Activated naive CD8-positive, alpha-beta T cell treated with anti-CD3 and anti-CD28 coated beads, Interleukin-2, amount 10 ng/mL, durations not matched to agents 7 days and 5 days (primary cell): ENCODE results near the gene PTPN3. TPM values are rescaled to one million over a fixed set of nuclear protein-coding genes. Genes with fewer than 3 reads are reported as not detected.
"Not testable (repeated sequence)": the region's sequence is repeated elsewhere in the genome, so short reads cannot be mapped to it uniquely, and the experiment has no call there.

Experiments
- ATAC-seq: fragments of 150-1000 bp; cut with Tn5 transposase; one replicate; pipeline ENCODE4 v1.10.0; 2021; ENCODE audit warnings: low read depth, moderate library complexity
- POLR2A ChIA-PET: fragments of 350-600 bp; sonication (Branson Sonifier 250); formaldehyde crosslinking; loops from one replicate; lab custom pipeline; 2021; ENCODE audit warnings: antibody characterized with exemption; lab: Charles Lee
- DNase-seq: peaks from one replicate; pipeline ENCODE4 v3.0.0; 2021
- H3K27ac Mint-ChIP-seq: one replicate; pipeline ENCODE4 v1.8.0; 2022; ENCODE audit warnings: mild to moderate bottlenecking, mixed read lengths
- H3K27me3 Mint-ChIP-seq: one replicate; pipeline ENCODE4 v1.8.0; 2022; ENCODE audit warnings: mild to moderate bottlenecking, moderate library complexity, mixed read lengths
- H3K36me3 Mint-ChIP-seq: one replicate; pipeline ENCODE4 v1.8.0; 2021; ENCODE audit warnings: mild to moderate bottlenecking, mixed read lengths
- H3K4me1 Mint-ChIP-seq: one replicate; pipeline ENCODE4 v1.8.0; 2021; ENCODE audit warnings: mixed read lengths
- H3K4me3 Mint-ChIP-seq: one replicate; pipeline ENCODE4 v1.8.0; 2022; ENCODE audit warnings: mild to moderate bottlenecking, moderate library complexity, mixed read lengths
- H3K9me3 Mint-ChIP-seq: one replicate; pipeline ENCODE4 v1.8.0; 2021; ENCODE audit warnings: mixed read lengths
- total RNA-seq, 2 experiments: library from RNA; stranded (reverse); gene quantifications; one replicate each; pipeline ENCODE4 v1.2.3, GENCODE V29; 2021

The PTPN3 gene
- total RNA-seq, 2 experiments from 2014 or later: not detected

DNA sequence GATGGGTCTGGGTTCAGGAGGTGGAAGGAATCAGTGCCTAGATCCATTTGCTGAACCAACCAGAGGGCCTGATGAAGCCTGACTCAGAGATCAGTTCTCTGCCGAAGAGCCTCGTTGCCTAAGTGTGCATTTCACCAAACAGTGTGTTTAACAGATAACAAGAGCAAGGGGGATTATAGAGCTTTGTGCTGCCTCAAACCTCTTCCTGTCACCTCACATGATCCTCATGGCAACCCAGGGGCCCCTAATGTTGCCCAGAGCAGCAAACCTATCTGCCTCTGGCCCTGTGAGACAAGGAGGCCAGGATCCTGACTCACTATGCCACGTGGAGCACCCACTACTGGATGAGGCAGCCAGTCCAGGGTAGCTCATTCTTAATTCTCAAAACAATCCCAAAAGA lies 110.9 kb downstream of the PTPN3 start:
- no peak for DNase-seq
- H3K36me3 Mint-ChIP-seq: no peaks in the 10 kb centered on the region
- POLR2A ChIA-PET: no interaction called here
- H3K27ac Mint-ChIP-seq: no peak overlapping the region
- H3K4me3 Mint-ChIP-seq: no peak overlapping the region
- H3K9me3 Mint-ChIP-seq: no peaks in the 10 kb centered on the region
- peaks cover 7% of the 10 kb centered on the region for H3K27me3 Mint-ChIP-seq
- peaks cover 3% of the 10 kb centered on the region for H3K4me1 Mint-ChIP-seq
- ATAC-seq: no peak

DNA sequence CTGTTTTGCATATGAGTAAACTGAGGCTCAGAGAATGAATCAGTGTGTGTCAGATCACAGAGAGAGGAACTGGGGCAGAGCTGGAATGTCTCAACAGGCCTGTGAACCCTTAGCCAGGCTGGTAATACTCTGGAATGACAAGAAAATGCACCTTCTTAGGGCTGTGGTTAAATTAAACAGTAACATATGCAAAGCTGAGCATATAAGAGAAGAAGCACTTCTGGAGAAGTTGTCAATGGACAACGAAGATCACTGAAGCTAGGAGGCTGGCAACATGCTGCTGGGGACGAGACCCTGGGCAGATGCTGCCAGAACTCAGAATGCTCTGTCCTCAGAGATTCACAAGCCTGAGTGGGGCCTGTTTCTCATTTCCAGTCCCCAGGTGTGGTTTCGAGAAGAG lies 112.6 kb downstream of the PTPN3 start:
- Mint-ChIP-seq H3K4me3 (no peak overlapping the region), H3K4me1 (peaks cover 3% of the 10 kb centered on the region), H3K36me3 (no peaks in the 10 kb centered on the region), H3K9me3 (no peaks in the 10 kb centered on the region), H3K27ac (no peak overlapping the region), H3K27me3 (peaks cover 1% of the 10 kb centered on the region)
- POLR2A ChIA-PET: no interaction called here
- DNase-seq (no peak), ATAC-seq (no peak)

DNA sequence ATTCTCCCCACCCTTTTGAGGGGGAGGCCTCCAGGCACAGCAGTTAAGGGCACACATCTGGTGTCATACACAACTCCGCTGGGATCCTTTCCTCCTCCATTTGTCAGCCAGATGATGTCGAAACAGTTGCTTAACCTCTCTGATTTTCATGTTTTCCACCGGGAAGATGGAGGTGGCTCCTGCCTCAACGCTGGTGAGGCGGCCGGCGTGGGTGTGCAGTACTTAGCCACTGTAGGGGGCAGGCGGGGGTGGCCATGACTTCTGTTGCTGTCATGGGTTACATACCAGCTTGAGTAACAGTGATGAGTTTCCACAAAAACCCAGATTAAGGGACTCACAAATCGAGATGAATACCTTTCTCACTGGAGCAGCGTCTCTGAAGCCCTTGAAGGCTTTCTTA lies 114.2 kb downstream of the PTPN3 start:
- peaks cover 3% of the 10 kb centered on the region for H3K4me1 Mint-ChIP-seq
- H3K9me3 Mint-ChIP-seq: no peaks in the 10 kb centered on the region
- DNase-seq (no peak), ATAC-seq (no peak)
- H3K36me3 Mint-ChIP-seq: no peaks in the 10 kb centered on the region
- H3K27me3 Mint-ChIP-seq: peaks cover 1% of the 10 kb centered on the region
- POLR2A ChIA-PET: no interaction called here
- no peak overlapping the region for H3K4me3 Mint-ChIP-seq
- H3K27ac Mint-ChIP-seq: no peak overlapping the region

DNA sequence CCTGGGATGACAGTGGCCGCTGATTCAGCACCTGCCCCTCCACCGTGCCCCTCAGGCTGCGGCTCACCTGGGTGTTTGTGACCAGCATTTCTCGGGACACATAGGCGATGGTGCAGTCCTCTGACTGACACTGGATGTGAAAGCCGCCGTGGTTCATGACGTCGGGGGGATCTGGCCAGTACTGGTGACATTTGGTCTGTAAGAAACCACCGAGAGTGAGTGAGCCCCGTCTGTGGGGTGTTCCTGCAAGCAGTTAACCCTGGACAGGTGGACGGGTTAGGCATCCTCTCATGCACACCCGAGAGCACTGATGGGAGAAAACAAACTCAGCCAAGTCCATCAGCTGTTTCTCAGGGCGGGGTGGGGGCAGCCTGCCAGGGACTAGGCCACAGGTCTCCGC lies 114.8 kb downstream of the PTPN3 start:
- H3K4me1 Mint-ChIP-seq: peaks cover 3% of the 10 kb centered on the region
- no peaks in the 10 kb centered on the region for H3K9me3 Mint-ChIP-seq
- no peak overlapping the region for H3K27ac Mint-ChIP-seq
- no peak overlapping the region for H3K4me3 Mint-ChIP-seq
- ATAC-seq: no peak
- POLR2A ChIA-PET: no interaction called here
- DNase-seq: no peak
- H3K27me3 Mint-ChIP-seq: peaks cover 1% of the 10 kb centered on the region
- no peaks in the 10 kb centered on the region for H3K36me3 Mint-ChIP-seq

DNA sequence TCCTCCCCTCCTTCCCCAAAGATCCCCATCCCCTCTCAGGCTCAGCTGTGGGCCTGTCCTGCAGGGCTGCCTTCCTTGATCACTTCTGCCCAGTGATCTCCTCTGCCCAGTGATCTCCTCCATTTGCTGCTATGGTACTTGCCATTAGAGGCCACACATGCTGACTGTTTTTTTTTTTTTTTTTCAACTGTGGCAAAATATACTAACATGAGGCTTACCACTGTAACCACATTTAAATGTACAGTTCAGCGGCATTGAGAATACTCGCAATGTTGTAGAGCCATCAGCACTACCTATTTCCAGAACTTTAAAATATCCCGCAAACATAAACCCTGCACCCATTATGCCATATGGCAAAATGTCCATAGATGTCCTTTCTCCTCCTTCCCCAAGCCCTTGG lies 115.5 kb downstream of the PTPN3 start:
- H3K36me3 Mint-ChIP-seq: no peaks in the 10 kb centered on the region
- peaks cover 1% of the 10 kb centered on the region for H3K27me3 Mint-ChIP-seq
- H3K4me1 Mint-ChIP-seq: peaks cover 3% of the 10 kb centered on the region
- DNase-seq: no peak
- no peak overlapping the region for H3K4me3 Mint-ChIP-seq
- ATAC-seq: no peak
- no peak overlapping the region for H3K27ac Mint-ChIP-seq
- POLR2A ChIA-PET: no interaction called here
- H3K9me3 Mint-ChIP-seq: no peaks in the 10 kb centered on the region

DNA sequence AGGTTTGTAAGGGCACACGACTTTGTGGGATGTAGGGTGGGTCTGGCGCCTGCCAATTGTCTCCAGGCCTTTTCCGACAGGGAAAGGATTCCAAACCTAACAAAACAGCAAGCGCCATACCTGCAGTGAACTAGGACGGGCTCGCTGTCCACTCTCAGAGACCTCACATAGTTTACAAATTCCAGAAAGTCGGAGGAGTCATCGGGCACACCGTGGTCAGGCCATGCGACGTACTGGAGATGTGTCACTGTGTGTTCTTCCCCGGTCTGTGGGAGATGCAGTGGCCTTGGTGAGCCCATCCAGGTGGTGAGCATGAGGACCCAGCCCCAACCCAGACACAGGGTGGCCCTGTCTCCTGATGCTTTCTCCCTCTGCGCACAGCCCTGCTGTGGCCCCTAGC lies 115.9 kb downstream of the PTPN3 start:
- H3K27me3 Mint-ChIP-seq: peaks cover 1% of the 10 kb centered on the region
- H3K4me1 Mint-ChIP-seq: peaks cover 3% of the 10 kb centered on the region
- no peaks in the 10 kb centered on the region for H3K36me3 Mint-ChIP-seq
- DNase-seq (no peak), ATAC-seq (no peak)
- no peak overlapping the region for H3K27ac Mint-ChIP-seq
- POLR2A ChIA-PET: no interaction called here
- H3K4me3 Mint-ChIP-seq: no peak overlapping the region
- no peaks in the 10 kb centered on the region for H3K9me3 Mint-ChIP-seq

DNA sequence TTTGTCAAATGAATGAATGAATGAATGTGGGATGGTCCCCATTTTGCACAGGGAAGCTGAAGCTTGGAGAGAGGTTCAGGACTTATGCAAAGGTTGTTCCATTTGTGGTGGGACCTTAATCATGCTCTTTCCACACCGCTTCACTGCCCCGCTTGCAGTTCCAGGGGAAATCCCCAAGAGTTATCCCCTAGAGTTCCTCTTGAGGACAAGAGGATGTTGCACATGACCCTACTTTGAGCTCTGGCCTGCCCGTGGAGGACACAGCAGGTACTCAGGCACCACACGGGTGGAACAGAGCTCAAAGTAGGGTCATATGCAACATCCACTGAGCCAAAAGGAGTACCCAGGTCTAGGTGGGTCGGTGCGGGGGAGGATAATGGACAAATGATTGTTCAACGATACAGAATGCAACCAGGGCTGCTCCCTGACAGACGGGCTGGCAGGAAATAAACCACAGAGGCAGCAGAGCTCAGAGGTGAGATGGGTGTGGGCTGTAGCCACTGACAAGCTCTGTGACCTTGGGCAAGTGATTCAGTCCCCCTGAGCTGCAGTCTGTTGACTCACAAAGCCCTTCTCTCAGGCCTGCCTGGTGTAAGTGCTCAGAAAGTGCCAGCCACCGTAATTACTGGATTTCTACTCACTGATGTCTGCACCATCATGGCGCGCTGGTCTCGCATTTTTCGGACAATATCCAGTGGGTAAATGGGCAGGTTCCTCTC lies 116.9 kb downstream of the PTPN3 start:
- ATAC-seq (no peak), DNase-seq (no peak)
- Mint-ChIP-seq H3K36me3 (no peaks in the 10 kb centered on the region), H3K4me1 (no peaks in the 10 kb centered on the region), H3K27me3 (peaks cover 3% of the 10 kb centered on the region), H3K9me3 (no peaks in the 10 kb centered on the region), H3K4me3 (no peak overlapping the region), H3K27ac (no peak overlapping the region)
- POLR2A ChIA-PET: no interaction called here

DNA sequence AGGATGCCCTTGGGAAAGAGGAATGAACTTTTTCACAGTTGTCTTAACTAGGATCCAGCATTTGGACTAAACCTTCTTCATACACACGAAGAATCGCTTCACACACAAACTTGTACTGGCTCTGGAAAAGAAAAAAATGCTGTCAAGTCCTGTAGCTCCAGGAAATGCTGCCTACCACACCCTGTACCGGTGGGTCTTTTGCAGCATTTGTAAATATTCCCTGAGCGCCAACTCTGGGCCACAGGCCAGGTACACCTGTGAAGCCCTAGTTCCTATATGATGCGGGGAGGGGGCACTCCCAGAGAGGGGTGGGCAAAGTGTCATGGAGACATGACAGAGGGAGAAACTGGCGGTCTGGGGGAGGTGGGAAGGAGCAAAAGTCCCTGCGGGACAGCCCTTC lies 118.6 kb downstream of the PTPN3 start:
- ATAC-seq: no peak
- Mint-ChIP-seq H3K27ac (no peak overlapping the region), H3K27me3 (peaks cover 7% of the 10 kb centered on the region), H3K4me1 (no peaks in the 10 kb centered on the region), H3K4me3 (no peak overlapping the region), H3K9me3 (no peaks in the 10 kb centered on the region), H3K36me3 (no peaks in the 10 kb centered on the region)
- POLR2A ChIA-PET: no interaction called here
- DNase-seq: no peak

DNA sequence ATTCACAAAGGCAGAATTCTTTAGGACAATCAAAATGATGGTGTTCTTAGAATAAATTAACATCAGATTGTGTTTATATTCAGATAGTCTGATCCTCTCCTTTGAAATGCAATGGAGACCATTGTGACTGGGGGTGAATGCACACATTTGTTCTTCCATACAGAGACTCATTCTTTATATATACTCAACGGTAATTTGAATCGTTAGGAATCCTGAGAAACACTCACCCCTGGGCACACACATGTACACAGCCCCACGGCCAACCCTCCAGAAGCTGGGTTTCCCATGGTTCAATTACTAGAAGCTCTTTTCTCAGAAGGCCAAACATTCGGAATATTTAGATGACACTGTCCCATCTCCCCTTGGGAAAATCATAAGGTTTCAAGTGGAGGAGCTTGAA lies 119.8 kb downstream of the PTPN3 start:
- H3K27ac Mint-ChIP-seq: no peak overlapping the region

DNA sequence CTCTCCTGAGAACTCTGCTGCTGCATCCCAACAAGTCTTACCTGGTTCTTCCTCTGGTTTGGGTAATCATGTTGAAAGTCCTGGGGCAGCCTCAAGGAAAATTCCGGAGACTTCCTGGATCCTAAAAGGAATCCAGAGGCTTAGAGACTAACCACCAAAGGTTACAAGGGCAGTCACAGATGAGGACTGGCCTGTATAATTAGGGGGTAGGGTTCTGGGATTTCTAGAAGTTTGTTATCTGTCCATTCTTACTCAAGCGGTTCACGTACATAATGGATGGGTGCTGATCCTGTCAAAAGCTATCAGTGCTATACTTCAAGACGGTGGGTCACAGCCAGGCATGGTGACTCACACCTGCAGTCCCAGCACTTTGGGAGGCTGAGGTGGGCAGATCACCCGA lies 125.9 kb downstream of the PTPN3 start:
- H3K9me3 Mint-ChIP-seq: peaks cover 2% of the 10 kb centered on the region
- H3K27me3 Mint-ChIP-seq: peaks cover 8% of the 10 kb centered on the region
- no peaks in the 10 kb centered on the region for H3K36me3 Mint-ChIP-seq
- ATAC-seq: no peak
- no peak overlapping the region for H3K27ac Mint-ChIP-seq
- POLR2A ChIA-PET: no interaction called here
- H3K4me3 Mint-ChIP-seq: no peak overlapping the region
- no peaks in the 10 kb centered on the region for H3K4me1 Mint-ChIP-seq
- no peak for DNase-seq

More for the DNA sequence above, 119.8 kb downstream of the PTPN3 start:
- Mint-ChIP-seq H3K4me1 (no peaks in the 10 kb centered on the region), H3K27me3 (peaks cover 7% of the 10 kb centered on the region), H3K4me3 (no peak overlapping the region), H3K36me3 (no peaks in the 10 kb centered on the region), H3K9me3 (no peaks in the 10 kb centered on the region)
- no peak for DNase-seq
- no peak for ATAC-seq
- POLR2A ChIA-PET: no interaction called here

DNA sequence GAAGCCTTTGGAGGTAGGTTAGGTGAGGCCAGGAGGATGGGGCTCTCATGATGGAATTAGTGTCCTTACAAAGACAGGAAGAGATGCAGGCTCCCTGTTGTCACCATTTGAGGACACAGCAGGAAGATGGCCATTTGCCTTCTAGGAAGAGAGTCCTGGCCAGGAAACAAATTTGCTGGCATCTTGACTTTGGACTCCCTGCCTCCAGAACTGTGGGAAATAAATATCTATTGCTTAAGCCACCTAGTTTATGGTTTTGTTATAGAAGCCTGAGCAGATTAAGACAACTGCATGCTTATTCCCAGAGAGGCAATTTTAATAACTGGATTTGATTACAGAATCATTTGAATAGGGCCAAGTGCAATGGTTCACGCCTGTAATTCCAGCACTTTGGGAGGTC lies 126.7 kb downstream of the PTPN3 start:
- no peak for ATAC-seq

DNA sequence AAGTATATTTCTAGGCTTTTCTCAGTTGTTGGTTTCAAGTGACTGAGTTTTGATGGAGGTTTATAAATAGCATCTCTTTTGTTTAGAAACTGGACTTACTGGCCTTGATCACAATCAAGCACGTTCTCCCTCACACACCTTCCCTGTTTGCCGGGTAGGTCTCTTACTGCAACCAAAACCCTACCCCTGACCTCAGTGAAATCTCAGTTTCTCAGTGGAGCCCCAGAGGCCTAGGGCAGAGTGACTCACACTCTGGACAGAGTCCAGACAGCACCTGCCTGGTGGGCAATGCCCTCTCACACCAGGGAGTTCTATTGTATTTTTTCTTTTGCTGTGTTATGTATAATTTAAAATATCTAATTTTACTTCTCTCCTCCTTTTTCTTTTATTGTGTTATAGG lies 128.8 kb downstream of the PTPN3 start:
- peaks cover 2% of the 10 kb centered on the region for H3K27me3 Mint-ChIP-seq
- H3K9me3 Mint-ChIP-seq: peaks cover 2% of the 10 kb centered on the region
- POLR2A ChIA-PET: no interaction called here
- H3K36me3 Mint-ChIP-seq: no peaks in the 10 kb centered on the region
- H3K27ac Mint-ChIP-seq: no peak overlapping the region
- DNase-seq (no peak), ATAC-seq (no peak)
- no peak overlapping the region for H3K4me3 Mint-ChIP-seq
- no peaks in the 10 kb centered on the region for H3K4me1 Mint-ChIP-seq

More for the DNA sequence above, 126.7 kb downstream of the PTPN3 start:
- H3K9me3 Mint-ChIP-seq: peaks cover 2% of the 10 kb centered on the region
- H3K4me3 Mint-ChIP-seq: no peak overlapping the region
- no peak for DNase-seq
- no peak overlapping the region for H3K27ac Mint-ChIP-seq
- H3K27me3 Mint-ChIP-seq: peaks cover 6% of the 10 kb centered on the region
- POLR2A ChIA-PET: no interaction called here
- no peaks in the 10 kb centered on the region for H3K4me1 Mint-ChIP-seq
- H3K36me3 Mint-ChIP-seq: no peaks in the 10 kb centered on the region

DNA sequence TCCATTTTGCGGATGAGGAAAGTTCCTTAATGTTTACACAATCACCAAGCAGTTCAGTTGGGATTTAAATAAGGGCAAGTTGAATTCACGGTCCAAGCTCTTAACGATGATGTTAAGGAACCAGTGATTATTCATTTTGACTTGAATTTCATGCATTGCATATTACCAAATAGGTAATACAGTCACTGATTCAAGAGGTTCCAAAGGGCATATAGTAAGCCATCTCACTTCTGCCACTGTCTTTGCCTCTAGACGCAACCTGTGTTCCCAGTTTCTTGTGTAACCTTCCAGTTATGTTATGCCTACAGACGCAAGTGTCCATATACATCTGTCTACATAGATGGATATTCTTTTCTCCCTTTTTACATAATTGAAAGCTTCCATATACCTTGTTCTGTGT lies 137.3 kb downstream of the PTPN3 start:
- no peak overlapping the region for H3K27ac Mint-ChIP-seq
- peaks cover 2% of the 10 kb centered on the region for H3K27me3 Mint-ChIP-seq
- H3K9me3 Mint-ChIP-seq: peaks cover 2% of the 10 kb centered on the region
- no peak overlapping the region for H3K4me3 Mint-ChIP-seq
- H3K36me3 Mint-ChIP-seq: no peaks in the 10 kb centered on the region
- no peak for DNase-seq
- POLR2A ChIA-PET: no interaction called here
- ATAC-seq: no peak
- no peaks in the 10 kb centered on the region for H3K4me1 Mint-ChIP-seq

DNA sequence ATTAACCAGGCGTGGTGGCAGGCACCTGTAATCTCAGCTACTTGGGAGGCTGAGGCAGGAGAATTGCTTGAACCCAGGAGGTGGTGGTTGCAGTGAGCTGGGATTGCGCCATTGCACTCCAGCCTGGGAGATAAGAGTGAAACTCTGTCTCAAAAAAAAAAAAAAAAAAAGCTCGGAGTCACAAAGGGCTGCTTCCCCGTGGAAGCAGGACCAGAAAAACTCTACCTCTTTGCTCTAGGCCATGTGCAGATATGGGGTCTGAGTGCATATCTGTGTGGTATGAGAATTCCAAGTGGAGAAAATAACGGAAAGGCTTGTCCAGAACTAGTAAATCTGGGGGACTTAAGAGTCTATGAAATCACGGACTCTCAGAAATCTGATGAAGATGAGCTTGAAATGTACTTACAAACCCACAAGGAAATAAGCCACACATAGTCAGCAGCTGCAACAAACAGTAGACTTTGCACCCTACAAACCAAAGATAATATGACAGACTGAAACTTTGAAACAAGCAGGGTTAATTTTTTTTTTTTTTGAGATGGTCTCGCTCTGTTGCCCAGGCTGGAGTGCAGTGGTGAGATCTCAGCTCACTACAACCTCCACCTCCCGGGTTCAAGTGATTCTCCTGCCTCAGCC lies 139.0 kb downstream of the PTPN3 start:
- H3K27ac Mint-ChIP-seq, H3K4me1 Mint-ChIP-seq, H3K36me3 Mint-ChIP-seq, H3K9me3 Mint-ChIP-seq, DNase-seq, H3K27me3 Mint-ChIP-seq, ATAC-seq, H3K4me3 Mint-ChIP-seq, POLR2A ChIA-PET: not testable (repeated sequence)
